ENCODE measurements around the gene SERPINB12.

SERPINB12 gene

DNA sequence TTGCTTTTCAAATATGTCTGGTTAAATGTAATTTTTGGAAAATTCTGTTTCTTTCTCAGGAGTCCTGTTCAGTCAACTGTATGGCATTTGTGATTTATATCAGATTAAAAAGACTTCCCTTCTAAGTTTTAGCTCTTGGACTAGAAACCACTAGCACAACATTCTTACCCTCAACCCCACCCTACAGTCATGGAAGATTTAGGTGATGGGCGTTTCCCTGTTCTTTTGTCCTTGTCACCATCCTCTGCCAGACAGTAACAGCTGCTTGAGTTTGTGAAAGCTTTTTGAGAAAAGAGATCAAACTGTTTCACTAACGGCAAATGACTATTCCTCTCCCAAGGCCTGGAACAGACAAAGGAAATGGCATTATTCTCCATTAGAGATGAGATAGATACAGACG is 33.6 kb upstream of the SERPINB12 start:
- TF ChIP-seq FOXM1 (IDR thresholded peaks at IDR 0.05; ENCODE audit: borderline replicate concordance, low read depth) (no peak), TCF12 (IDR thresholded peaks at IDR 0.05; ENCODE audit: low read depth) (no peak), RAD21 (IDR thresholded peaks at IDR 0.05; ENCODE audit: low read depth) (no peak), TAF1 (IDR thresholded peaks at IDR 0.05; ENCODE audit: low read depth) (no peak), NFIC (IDR thresholded peaks at IDR 0.05) (no peak), EP300 (IDR thresholded peaks at IDR 0.05; ENCODE audit: borderline replicate concordance) (no peak), CREB1 (IDR thresholded peaks at IDR 0.05; ENCODE audit: low read depth) (no peak)
- TF ChIP-seq, protein P1, sequence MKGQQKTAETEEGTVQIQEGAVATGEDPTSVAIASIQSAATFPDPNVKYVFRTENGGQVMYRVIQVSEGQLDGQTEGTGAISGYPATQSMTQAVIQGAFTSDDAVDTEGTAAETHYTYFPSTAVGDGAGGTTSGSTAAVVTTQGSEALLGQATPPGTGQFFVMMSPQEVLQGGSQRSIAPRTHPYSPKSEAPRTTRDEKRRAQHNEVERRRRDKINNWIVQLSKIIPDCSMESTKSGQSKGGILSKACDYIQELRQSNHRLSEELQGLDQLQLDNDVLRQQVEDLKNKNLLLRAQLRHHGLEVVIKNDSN (IDR thresholded peaks at IDR 0.05): no peak

DNA sequence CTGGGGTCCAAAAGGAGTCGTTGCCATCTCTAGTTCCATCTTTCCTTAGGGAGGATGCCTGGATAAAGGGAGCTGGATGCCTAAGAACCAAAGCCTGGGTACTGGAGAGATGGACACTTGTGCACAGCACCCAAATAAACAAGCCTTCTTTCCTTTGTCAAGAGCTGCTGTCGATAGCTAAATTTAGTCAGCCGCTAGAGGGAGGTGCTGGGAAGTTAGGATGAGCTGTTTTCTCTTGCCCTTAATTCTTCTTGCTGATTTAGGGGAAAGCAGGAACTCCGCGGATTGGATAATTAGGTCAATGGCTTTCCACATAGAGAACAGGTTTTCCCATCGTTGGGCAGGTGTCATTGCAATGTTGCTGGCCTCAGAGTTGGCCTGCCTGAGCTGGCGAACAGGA is 30.9 kb upstream of the SERPINB12 start:
- TF ChIP-seq, protein P1 (IDR thresholded peaks at IDR 0.05): no peak
- no peak for TF ChIP-seq EP300 (IDR thresholded peaks at IDR 0.05; ENCODE audit: borderline replicate concordance)
- TF ChIP-seq NFIC (IDR thresholded peaks at IDR 0.05): no peak
- no peak for TF ChIP-seq MAX (IDR thresholded peaks at IDR 0.05)
- TF ChIP-seq RAD21 (IDR thresholded peaks at IDR 0.05; ENCODE audit: low read depth): no peak
- no peak for TF ChIP-seq YY1 (IDR thresholded peaks at IDR 0.05; ENCODE audit: low read depth)
- TF ChIP-seq EGR1 (IDR thresholded peaks at IDR 0.05): no peak
- TF ChIP-seq TCF12 (IDR thresholded peaks at IDR 0.05; ENCODE audit: low read depth): no peak
- TF ChIP-seq TEAD4 (IDR thresholded peaks at IDR 0.05): no peak
- TF ChIP-seq CEBPB (IDR thresholded peaks at IDR 0.05): no peak
- TF ChIP-seq FOXM1 (IDR thresholded peaks at IDR 0.05; ENCODE audit: borderline replicate concordance, low read depth): no peak
- TF ChIP-seq, protein P2, sequence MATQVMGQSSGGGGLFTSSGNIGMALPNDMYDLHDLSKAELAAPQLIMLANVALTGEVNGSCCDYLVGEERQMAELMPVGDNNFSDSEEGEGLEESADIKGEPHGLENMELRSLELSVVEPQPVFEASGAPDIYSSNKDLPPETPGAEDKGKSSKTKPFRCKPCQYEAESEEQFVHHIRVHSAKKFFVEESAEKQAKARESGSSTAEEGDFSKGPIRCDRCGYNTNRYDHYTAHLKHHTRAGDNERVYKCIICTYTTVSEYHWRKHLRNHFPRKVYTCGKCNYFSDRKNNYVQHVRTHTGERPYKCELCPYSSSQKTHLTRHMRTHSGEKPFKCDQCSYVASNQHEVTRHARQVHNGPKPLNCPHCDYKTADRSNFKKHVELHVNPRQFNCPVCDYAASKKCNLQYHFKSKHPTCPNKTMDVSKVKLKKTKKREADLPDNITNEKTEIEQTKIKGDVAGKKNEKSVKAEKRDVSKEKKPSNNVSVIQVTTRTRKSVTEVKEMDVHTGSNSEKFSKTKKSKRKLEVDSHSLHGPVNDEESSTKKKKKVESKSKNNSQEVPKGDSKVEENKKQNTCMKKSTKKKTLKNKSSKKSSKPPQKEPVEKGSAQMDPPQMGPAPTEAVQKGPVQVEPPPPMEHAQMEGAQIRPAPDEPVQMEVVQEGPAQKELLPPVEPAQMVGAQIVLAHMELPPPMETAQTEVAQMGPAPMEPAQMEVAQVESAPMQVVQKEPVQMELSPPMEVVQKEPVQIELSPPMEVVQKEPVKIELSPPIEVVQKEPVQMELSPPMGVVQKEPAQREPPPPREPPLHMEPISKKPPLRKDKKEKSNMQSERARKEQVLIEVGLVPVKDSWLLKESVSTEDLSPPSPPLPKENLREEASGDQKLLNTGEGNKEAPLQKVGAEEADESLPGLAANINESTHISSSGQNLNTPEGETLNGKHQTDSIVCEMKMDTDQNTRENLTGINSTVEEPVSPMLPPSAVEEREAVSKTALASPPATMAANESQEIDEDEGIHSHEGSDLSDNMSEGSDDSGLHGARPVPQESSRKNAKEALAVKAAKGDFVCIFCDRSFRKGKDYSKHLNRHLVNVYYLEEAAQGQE (IDR thresholded peaks at IDR 0.05; ENCODE audit: low read depth): no peak
- no peak for TF ChIP-seq ZBTB7A (IDR thresholded peaks at IDR 0.05; ENCODE audit: low read depth)
- no peak for TF ChIP-seq TAF1 (IDR thresholded peaks at IDR 0.05; ENCODE audit: low read depth)
- TF ChIP-seq CREB1 (IDR thresholded peaks at IDR 0.05; ENCODE audit: low read depth): no peak

- TF ChIP-seq, protein P1 (IDR thresholded peaks at IDR 0.05): no peak
- no peak for TF ChIP-seq RAD21 (IDR thresholded peaks at IDR 0.05; ENCODE audit: low read depth)
- TF ChIP-seq EP300 (IDR thresholded peaks at IDR 0.05; ENCODE audit: borderline replicate concordance): no peak
- no peak for TF ChIP-seq YY1 (IDR thresholded peaks at IDR 0.05; ENCODE audit: low read depth)
- no peak for TF ChIP-seq NFIC (IDR thresholded peaks at IDR 0.05)
- no peak for TF ChIP-seq MAX (IDR thresholded peaks at IDR 0.05)
- TF ChIP-seq, protein P2 (IDR thresholded peaks at IDR 0.05; ENCODE audit: low read depth): no peak
- TF ChIP-seq TEAD4 (IDR thresholded peaks at IDR 0.05): no peak
- no peak for TF ChIP-seq ZBTB7A (IDR thresholded peaks at IDR 0.05; ENCODE audit: low read depth)
- TF ChIP-seq TAF1 (IDR thresholded peaks at IDR 0.05; ENCODE audit: low read depth): no peak
- TF ChIP-seq CREB1 (IDR thresholded peaks at IDR 0.05; ENCODE audit: low read depth): no peak
- TF ChIP-seq TCF12 (IDR thresholded peaks at IDR 0.05; ENCODE audit: low read depth): no peak
Measured at GRCh38 chr18:63514326-63514725, 27.8 kb upstream of the SERPINB12 start.

DNA sequence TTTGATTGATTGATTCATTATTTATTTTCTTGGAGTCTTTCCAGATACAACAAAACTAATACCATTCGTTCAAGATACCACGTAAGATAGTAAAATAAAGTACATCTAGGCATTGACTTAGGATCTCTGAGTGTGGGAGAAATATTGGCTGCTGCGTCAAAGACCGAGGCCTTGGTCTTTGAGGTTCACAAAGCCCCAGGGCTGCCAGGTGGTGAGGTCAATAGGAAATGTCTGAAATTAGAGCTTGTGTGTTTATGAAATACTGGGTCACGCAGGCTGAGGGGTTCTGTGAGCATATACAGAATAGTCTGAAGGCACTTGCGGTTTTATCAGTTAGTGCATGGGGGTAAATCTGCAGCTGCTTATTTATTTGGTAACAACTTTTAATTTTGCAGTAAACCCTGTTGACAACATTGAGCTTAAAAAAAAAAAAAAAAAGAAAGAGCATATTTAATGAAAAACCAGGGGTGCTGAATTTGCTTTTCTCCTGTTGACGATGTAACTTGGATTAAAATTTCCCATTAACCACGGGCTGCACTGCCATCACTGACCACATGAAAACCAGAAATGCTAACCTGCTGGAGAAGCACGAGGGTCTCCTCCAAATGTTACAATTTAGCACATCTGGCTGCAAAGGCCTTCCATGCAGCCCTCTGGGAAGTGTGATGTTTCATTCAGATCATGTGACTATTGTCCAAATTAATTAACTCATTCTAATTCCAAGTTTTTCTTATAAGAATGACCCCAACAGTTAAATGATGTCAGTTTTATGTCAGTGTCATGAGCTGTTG is 27.1 kb upstream of the SERPINB12 start:
- TF ChIP-seq FOXM1 (IDR thresholded peaks at IDR 0.05; ENCODE audit: borderline replicate concordance, low read depth) (no peak), NFIC (IDR thresholded peaks at IDR 0.05) (no peak), TEAD4 (IDR thresholded peaks at IDR 0.05) (no peak)
- TF ChIP-seq, protein P2 (IDR thresholded peaks at IDR 0.05; ENCODE audit: low read depth): no peak

All from Ishikawa (cell line).